GM12878 (cell line): ENCODE results near the gene CAMTA1. TPM values are rescaled to one million over a fixed set of nuclear protein-coding genes. Genes with fewer than 3 reads are reported as not detected.

Source experiments
- ATAC-seq: fragments of 200-7000 bp; cut with Tn5 transposase; 3 replicates; pipeline ENCODE4 v1.9.1; 2020; ENCODE audit warnings: mild to moderate bottlenecking, moderate library complexity
- BruUV-seq: library from RNA; stranded (reverse); fragments of 400-500 nt; replicated peaks from 2 replicates; lab custom pipeline; 2021; lab: Mats Ljungman, UMichigan
- CTCF ChIA-PET: fragments of 300-600 bp; sonication (Branson Sonifier 250); formaldehyde crosslinking; extraction: SDS; loops from one replicate; lab custom pipeline; 2021; ENCODE audit warnings: inconsistent platforms; lab: Yijun Ruan, JAX
- POLR2A ChIA-PET: fragments of 350-600 bp; formaldehyde crosslinking; extraction: SDS; loops from one replicate; lab custom pipeline; 2021; ENCODE audit warnings: inconsistent platforms; lab: Charles Lee
- RAD21 ChIA-PET: fragments of 300-600 bp; sonication (Branson Sonifier 250); formaldehyde crosslinking; loops from one replicate; lab custom pipeline; 2023; ENCODE audit warnings: antibody characterized with exemption; ENCODE audit not compliant: unreplicated experiment; lab: Charles Lee
- SMC1A ChIA-PET: fragments of 300-600 bp; sonication (Branson Sonifier 250); formaldehyde crosslinking; loops from one replicate; lab custom pipeline; 2023; ENCODE audit not compliant: unreplicated experiment, uncharacterized antibody; lab: Charles Lee
- DNase-seq: peaks from one replicate; pipeline ENCODE4 v3.0.0-alpha.2; 2011; ENCODE audit warnings: low read depth, low spot score
- FAIRE-seq: peaks from 3 replicates; lab custom pipeline; 2011; peaks lifted over from hg19 to GRCh38; lab: Jason Lieb, UNC
- H2AFZ ChIP-seq: 2 replicates; pipeline ENCODE4 v1.6.0; 2011; ENCODE audit warnings: low read depth, low read length, control low read depth; ENCODE audit not compliant: control insufficient read depth
- H3K27ac ChIP-seq: 2 replicates; pipeline ENCODE4 v1.5.1; 2011; ENCODE audit warnings: control low read depth; ENCODE audit not compliant: control insufficient read depth, insufficient read depth
- H3K27me3 ChIP-seq, 2 experiments: replicated peaks in 1 of 2; 2 replicates each; pipeline versions ENCODE4 v1.6.0 to v1.6.1; 2011; ENCODE audit warnings: low read length in 1 of 2; ENCODE audit not compliant: control insufficient read depth in 2 of 2, insufficient read depth in 2 of 2
- H3K36me3 ChIP-seq, 2 experiments: 2 replicates each; pipeline ENCODE4 v1.5.1; 2011; ENCODE audit warnings: low read length in 1 of 2; ENCODE audit not compliant: control insufficient read depth in 2 of 2, insufficient read depth in 2 of 2
- H3K4me1 ChIP-seq: 2 replicates; pipeline ENCODE4 v1.6.1; 2011; ENCODE audit warnings: mild to moderate bottlenecking, low read length, moderate library complexity, mixed read lengths; ENCODE audit not compliant: control insufficient read depth, insufficient read depth
- H3K4me2 ChIP-seq: 2 replicates; pipeline ENCODE4 v1.6.0; 2011; ENCODE audit warnings: control low read depth; ENCODE audit not compliant: control insufficient read depth, insufficient read depth
- H3K4me3 ChIP-seq: fragments of 200-600 bp; sonication (generic); 2 replicates; pipeline ENCODE4 v1.5.1; 2016
- H3K79me2 ChIP-seq: 2 replicates; pipeline ENCODE4 v1.6.0; 2011; ENCODE audit warnings: low read length; ENCODE audit not compliant: control insufficient read depth, insufficient read depth
- H3K9ac ChIP-seq: 2 replicates; pipeline ENCODE4 v1.8.0; 2011; ENCODE audit warnings: low read length, control low read depth, mixed read lengths; ENCODE audit not compliant: control insufficient read depth, insufficient read depth
- H3K9me3 ChIP-seq: replicated peaks from 3 replicates; pipeline ENCODE4 v1.5.1; 2011; ENCODE audit warnings: mild to moderate bottlenecking, low read length; ENCODE audit not compliant: control insufficient read depth, insufficient read depth
- H4K20me1 ChIP-seq: 2 replicates; pipeline ENCODE4 v1.6.0; 2011; ENCODE audit not compliant: control insufficient read depth, insufficient read depth
- EP300 ChIP-seq, 2 experiments: fragments of 150-350 bp in 1 of 2; IDR thresholded peaks; 2 replicates each; pipeline ENCODE4 v1.6.1; 2011 to 2012; ENCODE audit warnings: low read depth in 2 of 2, low read length in 2 of 2, borderline replicate concordance in 1 of 2, improper control_type of control experiment in 1 of 2, inconsistent platforms in 1 of 2; ENCODE audit not compliant: control insufficient read depth in 1 of 2
- ETV6 ChIP-seq, 2 experiments: fragments of 450-650 bp in 1 of 2; IDR thresholded peaks in 1 of 2; conservative IDR thresholded peaks in 1 of 2; 2 replicates each; pipeline ENCODE4 v1.6.1; 2014; ENCODE audit warnings: antibody characterized with exemption in 1 of 2, borderline replicate concordance in 1 of 2, low read depth in 1 of 2, mild to moderate bottlenecking in 1 of 2, moderate library complexity in 1 of 2
- HDAC2 ChIP-seq: fragments of 200-600 bp; sonication (generic); IDR thresholded peaks from 2 replicates; pipeline ENCODE4 v1.6.1; 2017
- NR2F1 ChIP-seq: fragments of 450-650 bp; conservative IDR thresholded peaks from 2 replicates; pipeline ENCODE4 v1.6.1; 2017; ENCODE audit warnings: mild to moderate bottlenecking
- PAX5 ChIP-seq: IDR thresholded peaks from 2 replicates; pipeline ENCODE4 v1.6.1; 2011; ENCODE audit warnings: low read depth, low read length, borderline replicate concordance
- RELB ChIP-seq: fragments of 450-650 bp; IDR thresholded peaks from 2 replicates; pipeline ENCODE4 v1.6.1; 2017; ENCODE audit warnings: low read depth, mild to moderate bottlenecking, moderate library complexity
- SIX5 ChIP-seq: IDR thresholded peaks from 2 replicates; pipeline ENCODE4 v1.6.1; 2011; ENCODE audit warnings: mild to moderate bottlenecking, low read depth, low read length, moderate library complexity; ENCODE audit not compliant: severe bottlenecking
- TCF7 ChIP-seq: IDR thresholded peaks from 2 replicates; pipeline ENCODE4 v1.6.1; 2014; ENCODE audit warnings: antibody characterized with exemption, borderline replicate concordance
- ZNF217 ChIP-seq: fragments of 450-650 bp; IDR thresholded peaks from 2 replicates; pipeline ENCODE4 v1.6.1; 2017; ENCODE audit warnings: antibody characterized with exemption, mild to moderate bottlenecking
- WGBS: methylation state at CpG from one replicate; pipeline ENCODE4 v1.1.6; 2016; ENCODE audit warnings: low lambda C conversion rate; ENCODE audit not compliant: insufficient replicate concordance, insufficient coverage; ENCODE audit errors: missing lambda C conversion rate; 5-methylcytosine and 5-hydroxymethylcytosine counted together
- in situ Hi-C: fragments of 300-500 bp; cut with MboI; formaldehyde crosslinking; loops from 9 replicates; pipeline ENCODE4 v1.14.3; 2018; ENCODE audit warnings: mixed read lengths
- intact Hi-C: fragments of 100-400 bp; cut with micrococcal nuclease; formaldehyde crosslinking; loops from one replicate; pipeline ENCODE4 v1.14.2; 2022; ENCODE audit not compliant: unreplicated experiment
- polyA plus RNA-seq, 11 experiments: library from polyadenylated mRNA; depleted of rRNA in 4 of 11; unstranded in 6 of 11; stranded (reverse) in 5 of 11; fragments of >200 nt; fragmentation: Nextera tagmentation in 4 of 11; fragmentation: Illumina TruSeq in 1 of 11; extraction: Ambion mirVana in 4 of 11; extraction: Trizol in 1 of 11; gene quantifications; 1 replicate in 1 of 11; 2 replicates in 10 of 11; pipeline versions ENCODE4 v1.2.1 to v1.2.3, GENCODE V29; 2011 to 2016; ENCODE audit warnings: inconsistent platforms in 2 of 11, missing spikeins in 2 of 11, low read depth in 1 of 11
- total RNA-seq, 4 experiments: library from RNA; depleted of rRNA in 3 of 4; stranded (reverse); fragments of >200 nt in 3 of 4; fragmentation: Illumina TruSeq in 1 of 4; extraction: Trizol in 1 of 4; gene quantifications; 2 replicates each; pipeline versions ENCODE4 v1.2.1 to v1.2.3, GENCODE V29; 2013 to 2021
- TF ChIP-seq, protein P1 (sequence below): IDR thresholded peaks from 2 replicates; pipeline ENCODE4 v1.6.1; 2012; ENCODE audit warnings: improper control_type of control experiment, low read depth, low read length; ENCODE audit not compliant: insufficient replicate concordance

Gene CAMTA1
- total and polyA plus RNA-seq, 10 of the 15 experiments (the other 5 are each of a cell fraction or from before 2014, with no cell fraction given) = 37.7 to 148 (median 76.4) TPM

DNA sequence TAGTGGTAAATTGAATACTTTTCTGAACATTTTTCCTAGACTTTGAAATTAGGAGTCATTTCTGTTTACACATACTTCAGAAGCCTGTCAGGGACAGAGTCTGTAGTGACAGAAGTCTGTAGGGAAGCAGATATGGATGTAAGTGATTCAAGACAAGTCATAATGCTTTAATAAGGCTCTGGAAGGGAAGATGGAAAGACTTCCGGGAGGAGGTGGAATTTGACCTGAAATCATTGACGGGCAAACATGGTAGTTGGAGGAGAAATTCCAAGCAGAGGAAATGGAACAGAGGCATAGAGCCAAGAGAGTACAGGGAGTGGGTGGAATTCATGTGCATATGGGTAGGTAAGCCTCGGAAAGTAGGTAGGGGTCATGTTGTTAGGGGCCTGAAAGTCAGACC lies 22.5 kb downstream of the CAMTA1 start:
- 95% methylated on average over 3 of the region's 3 CpGs for WGBS
- no peaks in the 10 kb centered on the region for H3K27me3 ChIP-seq
- TF ChIP-seq PAX5 (no peak), SIX5 (no peak), HDAC2 (no peak)
- CTCF ChIA-PET = interaction anchor here (3.1 kb wide), 1 partner anchor 11 kb away, joined by 15 read pairs; no protein-coding TSS in a partner anchor
- H3K4me3 ChIP-seq = no peak overlapping the region
- no peak overlapping the region for H3K4me2 ChIP-seq
- RAD21 ChIA-PET = interaction anchor here (2.9 kb wide), 1 partner anchor 81 kb away, joined by 11 read pairs; no protein-coding TSS in a partner anchor
- BruUV-seq = no TSS peak
- peaks cover 1 to 3% of the 10 kb centered on the region in 2 experiments; a peak in 2 of 4 replicates for H3K36me3 ChIP-seq
- peaks cover 36% of the 10 kb centered on the region for H3K79me2 ChIP-seq
- no peaks in the 10 kb centered on the region for H3K9me3 ChIP-seq
- H3K4me1 ChIP-seq = peaks cover 8% of the 10 kb centered on the region; the same call in 1 of the 2 replicates
- no peak overlapping the region for H3K27ac ChIP-seq
- peaks cover 3% of the 10 kb centered on the region; the same call in 1 of the 2 replicates for H4K20me1 ChIP-seq
- intact Hi-C loops = no loop called here
- POLR2A ChIA-PET = interaction anchor here (0.6 to 2.4 kb wide), 5 partner anchors 12 to 318 kb away, joined by 3 to 10 read pairs (median 4); no protein-coding TSS in a partner anchor
- in situ Hi-C loops = no loop called here
- H2AFZ ChIP-seq = no peak overlapping the region
- ATAC-seq (no peak), DNase-seq (no peak), FAIRE-seq (no peak)
- no peak overlapping the region for H3K9ac ChIP-seq
- SMC1A ChIA-PET = interaction anchor here (1.3 to 5.5 kb wide), 4 partner anchors 11 to 81 kb away, joined by 4 to 45 read pairs (median 12); no protein-coding TSS in a partner anchor

- no peak for ATAC-seq
- H3K79me2 ChIP-seq = peaks cover 36% of the 10 kb centered on the region
- no peak for TF ChIP-seq ETV6 (conservative IDR thresholded peaks at IDR 0.05 in 1 of 2, IDR thresholded peaks at IDR 0.05 in 1 of 2; ENCODE audit: borderline replicate concordance in 1 of 2, low read depth in 1 of 2)
- no peak for TF ChIP-seq EP300 (IDR thresholded peaks at IDR 0.05; ENCODE audit: borderline replicate concordance in 1 of 2, control insufficient read depth in 1 of 2, low read depth in 2 of 2, low read length in 2 of 2)
- TF ChIP-seq ZNF217 = no peak
- TF ChIP-seq TCF7 = no peak
- TF ChIP-seq RELB = no peak
- TF ChIP-seq, protein P1, sequence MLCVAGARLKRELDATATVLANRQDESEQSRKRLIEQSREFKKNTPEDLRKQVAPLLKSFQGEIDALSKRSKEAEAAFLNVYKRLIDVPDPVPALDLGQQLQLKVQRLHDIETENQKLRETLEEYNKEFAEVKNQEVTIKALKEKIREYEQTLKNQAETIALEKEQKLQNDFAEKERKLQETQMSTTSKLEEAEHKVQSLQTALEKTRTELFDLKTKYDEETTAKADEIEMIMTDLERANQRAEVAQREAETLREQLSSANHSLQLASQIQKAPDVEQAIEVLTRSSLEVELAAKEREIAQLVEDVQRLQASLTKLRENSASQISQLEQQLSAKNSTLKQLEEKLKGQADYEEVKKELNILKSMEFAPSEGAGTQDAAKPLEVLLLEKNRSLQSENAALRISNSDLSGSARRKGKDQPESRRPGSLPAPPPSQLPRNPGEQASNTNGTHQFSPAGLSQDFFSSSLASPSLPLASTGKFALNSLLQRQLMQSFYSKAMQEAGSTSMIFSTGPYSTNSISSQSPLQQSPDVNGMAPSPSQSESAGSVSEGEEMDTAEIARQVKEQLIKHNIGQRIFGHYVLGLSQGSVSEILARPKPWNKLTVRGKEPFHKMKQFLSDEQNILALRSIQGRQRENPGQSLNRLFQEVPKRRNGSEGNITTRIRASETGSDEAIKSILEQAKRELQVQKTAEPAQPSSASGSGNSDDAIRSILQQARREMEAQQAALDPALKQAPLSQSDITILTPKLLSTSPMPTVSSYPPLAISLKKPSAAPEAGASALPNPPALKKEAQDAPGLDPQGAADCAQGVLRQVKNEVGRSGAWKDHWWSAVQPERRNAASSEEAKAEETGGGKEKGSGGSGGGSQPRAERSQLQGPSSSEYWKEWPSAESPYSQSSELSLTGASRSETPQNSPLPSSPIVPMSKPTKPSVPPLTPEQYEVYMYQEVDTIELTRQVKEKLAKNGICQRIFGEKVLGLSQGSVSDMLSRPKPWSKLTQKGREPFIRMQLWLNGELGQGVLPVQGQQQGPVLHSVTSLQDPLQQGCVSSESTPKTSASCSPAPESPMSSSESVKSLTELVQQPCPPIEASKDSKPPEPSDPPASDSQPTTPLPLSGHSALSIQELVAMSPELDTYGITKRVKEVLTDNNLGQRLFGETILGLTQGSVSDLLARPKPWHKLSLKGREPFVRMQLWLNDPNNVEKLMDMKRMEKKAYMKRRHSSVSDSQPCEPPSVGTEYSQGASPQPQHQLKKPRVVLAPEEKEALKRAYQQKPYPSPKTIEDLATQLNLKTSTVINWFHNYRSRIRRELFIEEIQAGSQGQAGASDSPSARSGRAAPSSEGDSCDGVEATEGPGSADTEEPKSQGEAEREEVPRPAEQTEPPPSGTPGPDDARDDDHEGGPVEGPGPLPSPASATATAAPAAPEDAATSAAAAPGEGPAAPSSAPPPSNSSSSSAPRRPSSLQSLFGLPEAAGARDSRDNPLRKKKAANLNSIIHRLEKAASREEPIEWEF = no peak
- TF ChIP-seq NR2F1 = no peak
Observed at GRCh38 chr1:6809461-6809860, 24.2 kb downstream of the CAMTA1 start.

More at GRCh38 chr1:6809461-6809860, 24.2 kb downstream of the CAMTA1 start:
- Histone ChIP-seq H3K4me2 (no peak overlapping the region), H3K27ac (no peak overlapping the region), H4K20me1 (peaks cover 3% of the 10 kb centered on the region; the same call in 1 of the 2 replicates), H3K4me3 (no peak overlapping the region), H2AFZ (no peak overlapping the region), H3K4me1 (peaks cover 8% of the 10 kb centered on the region; the same call in 1 of the 2 replicates), H3K9ac (no peak overlapping the region), H3K9me3 (no peaks in the 10 kb centered on the region), H3K27me3 (no peaks in the 10 kb centered on the region), H3K36me3 (peaks cover 1 to 3% of the 10 kb centered on the region in 2 experiments; a peak in 2 of 4 replicates)
- in situ Hi-C loops = no loop called here
- no peak for DNase-seq
- ChIA-PET CTCF (no interaction called here), SMC1A (no interaction called here), POLR2A (no interaction called here), RAD21 (no interaction called here)
- 97% methylated on average over 2 of the region's 2 CpGs for WGBS
- intact Hi-C loops = no loop called here
- no peak for FAIRE-seq
- no TSS peak for BruUV-seq
